H1 (cell line): ENCODE data around the gene SNX30. TPM values are rescaled to one million over a fixed set of nuclear protein-coding genes. Genes with fewer than 3 reads are reported as not detected.

Source experiments
- CTCF ChIA-PET: fragments of 300-600 bp; sonication (Branson Sonifier 250); formaldehyde crosslinking; loops from one replicate; lab custom pipeline; 2021; ENCODE audit not compliant: partially characterized antibody; lab: Charles Lee
- POLR2A ChIA-PET: fragments of 300-600 bp; sonication (Branson Sonifier 250); formaldehyde crosslinking; loops from one replicate; lab custom pipeline; 2021; ENCODE audit warnings: inconsistent platforms; ENCODE audit not compliant: partially characterized antibody; lab: Charles Lee
- DNase-seq, 2 experiments: peaks; one replicate each; pipeline versions ENCODE4 v3.0.0 to v3.0.0-alpha.2; 2010 to 2022; ENCODE audit warnings: low spot score in 2 of 2, low read depth in 1 of 2, mixed read lengths in 1 of 2
- FAIRE-seq: peaks from 2 replicates; lab custom pipeline; 2011; peaks lifted over from hg19 to GRCh38; lab: Jason Lieb, UNC
- H2AFZ ChIP-seq: 2 replicates; pipeline ENCODE4 v1.8.1; 2012; ENCODE audit warnings: low read length, inconsistent platforms
- H2AK5ac ChIP-seq: 2 replicates; pipeline ENCODE4 v1.6.1; 2013; ENCODE audit warnings: low read depth, low read length
- H2BK120ac ChIP-seq: replicated peaks from 2 replicates; pipeline ENCODE3; 2013; ENCODE audit warnings: low read depth, low read length, inconsistent platforms
- H2BK12ac ChIP-seq: 2 replicates; pipeline ENCODE4 v1.6.1; 2013; ENCODE audit warnings: low read depth, low read length
- H2BK15ac ChIP-seq: 2 replicates; pipeline ENCODE4 v1.6.1; 2013; ENCODE audit warnings: low read length
- H2BK20ac ChIP-seq: 2 replicates; pipeline ENCODE4 v1.6.1; 2013; ENCODE audit warnings: low read length
- H2BK5ac ChIP-seq: 2 replicates; pipeline ENCODE4 v1.6.1; 2013; ENCODE audit warnings: low read depth, low read length
- H3K14ac ChIP-seq: 2 replicates; pipeline ENCODE4 v1.6.1; 2013; ENCODE audit warnings: inconsistent platforms; ENCODE audit not compliant: insufficient read length
- H3K18ac ChIP-seq: 2 replicates; pipeline ENCODE4 v1.6.1; 2013; ENCODE audit warnings: low read length; ENCODE audit errors: extremely low read depth
- H3K23ac ChIP-seq: 2 replicates; pipeline ENCODE4 v1.6.1; 2013; ENCODE audit warnings: inconsistent platforms; ENCODE audit not compliant: insufficient read length
- H3K23me2 ChIP-seq: 2 replicates; pipeline ENCODE4 v1.6.1; 2013; ENCODE audit warnings: low read depth, low read length
- H3K27ac ChIP-seq: 2 replicates; pipeline ENCODE4 v1.6.1; 2011; ENCODE audit warnings: low read depth, low read length, inconsistent platforms
- H3K27me3 ChIP-seq, 4 experiments: replicated peaks in 1 of 4; 1 replicate in 1 of 4; 2 replicates in 3 of 4; pipeline versions ENCODE4 v1.6.1 to v1.8.1; 2011 to 2013; ENCODE audit warnings: low read length in 3 of 4, mild to moderate bottlenecking in 3 of 4, inconsistent platforms in 2 of 4, mixed read lengths in 2 of 4, moderate library complexity in 1 of 4; ENCODE audit not compliant: control insufficient read depth in 3 of 4, insufficient read depth in 3 of 4; ENCODE audit errors: extremely low read depth in 1 of 4
- H3K36me3 ChIP-seq, 4 experiments: 2 replicates each; pipeline versions ENCODE4 v1.6.1 to v1.8.1; 2011 to 2013; ENCODE audit warnings: mild to moderate bottlenecking in 4 of 4, low read length in 3 of 4, moderate library complexity in 2 of 4, control low read depth in 1 of 4, inconsistent platforms in 1 of 4; ENCODE audit not compliant: insufficient read depth in 4 of 4, control insufficient read depth in 2 of 4
- H3K4ac ChIP-seq: replicated peaks from 2 replicates; pipeline ENCODE3; 2013; ENCODE audit warnings: low read length, low read depth, mixed read lengths, inconsistent platforms; ENCODE audit not compliant: insufficient read length
- H3K4me1 ChIP-seq, 4 experiments: replicated peaks in 1 of 4; 1 replicate in 1 of 4; 2 replicates in 3 of 4; pipeline versions ENCODE4 v1.6.1 to v1.8.1; 2011 to 2013; ENCODE audit warnings: low read length in 3 of 4, inconsistent platforms in 2 of 4, mixed read lengths in 1 of 4; ENCODE audit not compliant: insufficient read depth in 4 of 4, control insufficient read depth in 3 of 4
- H3K4me2 ChIP-seq, 2 experiments: 2 replicates each; pipeline versions ENCODE4 v1.6.1 to v1.8.1; 2011 to 2013; ENCODE audit warnings: low read depth in 2 of 2, low read length in 2 of 2, control low read depth in 1 of 2, inconsistent platforms in 1 of 2, mild to moderate bottlenecking in 1 of 2; ENCODE audit not compliant: insufficient read depth in 1 of 2
- H3K4me3 ChIP-seq, 4 experiments: fragments of 200-600, 300-600 bp in 1 of 4; sonication (generic), shearing (Covaris generic), sonication (Bioruptor Twin) in 1 of 4; 2 replicates each; pipeline versions ENCODE4 v1.5.1 to v1.8.1; 2011 to 2016; ENCODE audit warnings: low read length in 4 of 4, low read depth in 3 of 4, control low read depth in 2 of 4, inconsistent platforms in 2 of 4, mild to moderate bottlenecking in 2 of 4, mixed read lengths in 1 of 4, moderate library complexity in 1 of 4; ENCODE audit not compliant: insufficient read depth in 2 of 4; ENCODE audit errors: extremely low read depth in 1 of 4
- H3K56ac ChIP-seq: replicated peaks from 2 replicates; pipeline ENCODE3; 2013; ENCODE audit warnings: low read depth, mild to moderate bottlenecking, mixed read lengths, low read length, inconsistent platforms; ENCODE audit not compliant: insufficient read length
- H3K79me1 ChIP-seq: 2 replicates; pipeline ENCODE4 v1.6.1; 2013; ENCODE audit warnings: low read depth, low read length, control low read depth
- H3K79me2 ChIP-seq, 2 experiments: 2 replicates each; pipeline versions ENCODE4 v1.6.1 to v1.8.1; 2012 to 2013; ENCODE audit warnings: low read length in 2 of 2, mild to moderate bottlenecking in 2 of 2, inconsistent platforms in 1 of 2; ENCODE audit not compliant: insufficient read depth in 2 of 2, control insufficient read depth in 1 of 2
- H3K9ac ChIP-seq, 4 experiments: replicated peaks in 1 of 4; 1 replicate in 1 of 4; 2 replicates in 3 of 4; pipeline versions ENCODE4 v1.6.1 to v1.8.1; 2011 to 2013; ENCODE audit warnings: low read depth in 3 of 4, low read length in 3 of 4, control low read depth in 2 of 4, mild to moderate bottlenecking in 2 of 4, moderate library complexity in 2 of 4, inconsistent platforms in 1 of 4; ENCODE audit errors: extremely low read depth in 1 of 4
- H3K9me3 ChIP-seq, 2 experiments: 2 replicates each; pipeline versions ENCODE4 v1.6.1 to v1.8.1; 2012 to 2013; ENCODE audit warnings: mild to moderate bottlenecking in 2 of 2, moderate library complexity in 2 of 2, control low read depth in 1 of 2, inconsistent platforms in 1 of 2, low read depth in 1 of 2, low read length in 1 of 2, mixed read lengths in 1 of 2; ENCODE audit not compliant: insufficient read depth in 2 of 2
- H4K20me1 ChIP-seq, 2 experiments: replicated peaks in 1 of 2; 2 replicates each; pipeline versions ENCODE3 to v1.8.1; 2011 to 2013; ENCODE audit warnings: inconsistent platforms in 2 of 2, low read length in 2 of 2, mild to moderate bottlenecking in 1 of 2; ENCODE audit not compliant: insufficient read depth in 2 of 2, control insufficient read depth in 1 of 2
- H4K5ac ChIP-seq: 2 replicates; pipeline ENCODE4 v1.6.1; 2013; ENCODE audit warnings: low read length, low read depth, mixed read lengths, inconsistent platforms; ENCODE audit not compliant: insufficient read length
- H4K8ac ChIP-seq: 2 replicates; pipeline ENCODE4 v1.8.0; 2013; ENCODE audit warnings: mild to moderate bottlenecking, moderate library complexity, low read length, inconsistent platforms; ENCODE audit not compliant: insufficient read depth; ENCODE audit errors: extremely low read depth
- H4K91ac ChIP-seq: replicated peaks from 2 replicates; pipeline ENCODE3; 2013; ENCODE audit warnings: low read length, mixed read lengths, inconsistent platforms; ENCODE audit not compliant: insufficient read length
- CEBPB ChIP-seq: IDR thresholded peaks from 2 replicates; pipeline ENCODE4 v1.6.1; 2012; ENCODE audit warnings: low read depth, low read length
- CHD1 ChIP-seq: IDR thresholded peaks from 2 replicates; pipeline ENCODE4 v1.6.1; 2012; ENCODE audit warnings: low read depth, low read length, improper control_type of control experiment
- KDM5A ChIP-seq: fragments of 200-600 bp; IDR thresholded peaks from 2 replicates; pipeline ENCODE4 v1.7.1; 2012; ENCODE audit warnings: mild to moderate bottlenecking, low read length, inconsistent platforms, mixed read lengths
- SIX5 ChIP-seq: IDR thresholded peaks from 2 replicates; pipeline ENCODE4 v1.6.1; 2011; ENCODE audit warnings: mild to moderate bottlenecking, low read depth, low read length
- WGBS, 2 experiments: shearing (Covaris generic) in 1 of 2; methylation state at CpG; one replicate each; pipeline versions ENCODE4 v1.1.6 to v1.1.7; 2013 to 2015; ENCODE audit warnings: low lambda C conversion rate in 2 of 2, mixed read lengths in 2 of 2, inconsistent platforms in 1 of 2, low coverage in 1 of 2, missing lambda C conversion rate in 1 of 2; ENCODE audit not compliant: insufficient replicate concordance in 2 of 2, insufficient coverage in 1 of 2, insufficient read length in 1 of 2; ENCODE audit errors: extremely low coverage in 1 of 2, missing lambda C conversion rate in 1 of 2; 5-methylcytosine and 5-hydroxymethylcytosine counted together
- polyA plus RNA-seq, 7 experiments: library from polyadenylated mRNA; depleted of rRNA in 3 of 7; stranded (reverse) in 5 of 7; unstranded in 2 of 7; fragments of >200 nt in 5 of 7; fragments of 200-250 nt in 2 of 7; gene quantifications; 1 replicate in 5 of 7; 2 replicates in 1 of 7; 4 replicates in 1 of 7; pipeline versions ENCODE4 v1.2.1 to v1.2.3, GENCODE V29; 2011 to 2013; ENCODE audit warnings: missing spikeins in 2 of 7, mixed read lengths in 2 of 7
- total RNA-seq: library from RNA; stranded (reverse); fragmentation: NEBNext Ultra II Directional; extraction: Animal tissue kit (Norgen Biotek cat#: 25700); gene quantifications from 2 replicates; pipeline ENCODE4 v1.2.1, GENCODE V29; 2021

Gene SNX30
- total and polyA plus RNA-seq, 2 of the 8 experiments (the other 6 are each of a cell fraction or from before 2014, with no cell fraction given) = 4.0 to 12.2 TPM

DNA sequence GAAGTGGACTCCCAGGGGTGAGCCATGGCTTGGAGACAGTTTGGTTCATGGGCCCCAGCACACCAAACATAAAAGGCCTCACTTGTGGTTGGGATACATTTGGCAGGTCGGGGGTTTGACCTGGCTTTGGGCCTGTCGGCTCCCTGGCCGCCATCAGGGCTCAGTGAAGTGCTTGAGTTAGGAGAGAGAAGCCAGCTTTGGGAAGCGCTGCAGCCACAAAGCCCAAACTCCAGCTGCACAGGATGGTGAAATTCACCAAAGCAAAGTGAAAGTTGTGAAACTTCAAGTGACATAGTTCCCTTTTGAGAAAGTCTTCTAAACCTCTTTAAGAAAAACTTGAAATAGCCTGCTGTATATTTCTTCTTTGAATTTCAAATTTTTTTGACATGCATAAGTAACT, 112.7 kb downstream of the SNX30 start:
- no peak overlapping the region for H3K4me3 ChIP-seq
- H4K20me1 ChIP-seq = no peaks in the 10 kb centered on the region
- no peak overlapping the region for H4K5ac ChIP-seq
- H3K27me3 ChIP-seq = no peaks in the 10 kb centered on the region
- H2AK5ac ChIP-seq = no peak overlapping the region
- no peak overlapping the region for H2BK120ac ChIP-seq
- no peak overlapping the region for H2BK15ac ChIP-seq
- H3K79me1 ChIP-seq = peaks cover 2% of the 10 kb centered on the region; the same call in 1 of the 2 replicates
- H3K18ac ChIP-seq = no peak overlapping the region
- no peak overlapping the region for H3K4me2 ChIP-seq
- H3K23me2 ChIP-seq = peaks cover 8% of the 10 kb centered on the region; the same call in 1 of the 2 replicates
- H2BK5ac ChIP-seq = no peak overlapping the region
- no peak overlapping the region for H3K14ac ChIP-seq
- H3K56ac ChIP-seq = no peak overlapping the region
- H2BK20ac ChIP-seq = no peak overlapping the region
- FAIRE-seq (no peak), DNase-seq (no peak)
- no peaks in the 10 kb centered on the region for H3K79me2 ChIP-seq
- ChIA-PET CTCF (interaction anchor here (0.8 to 2.4 kb wide), 6 partner anchors 8 to 55 kb away, joined by 3 to 12 read pairs (median 4); no protein-coding TSS in a partner anchor), POLR2A (no interaction called here)
- H2BK12ac ChIP-seq = no peak overlapping the region
- WGBS, 2 experiments = 44% methylated on average over 4 of the region's 4 CpGs; no CpG with 5 or more reads in 1 of the 2 experiments
- no peaks in the 10 kb centered on the region for H3K9me3 ChIP-seq
- no peak overlapping the region for H2AFZ ChIP-seq
- no peak overlapping the region; a peak in 1 of 7 replicates for H3K9ac ChIP-seq
- no peak overlapping the region for H3K23ac ChIP-seq
- no peak overlapping the region for H3K27ac ChIP-seq
- no peak overlapping the region for H3K4ac ChIP-seq
- no peaks in the 10 kb centered on the region for H3K4me1 ChIP-seq
- H4K91ac ChIP-seq = no peak overlapping the region
- H4K8ac ChIP-seq = no peak overlapping the region
- 0 out of 8 replicates have a peak, but pooled peaks cover 0 to 2% (median 0%) of the 10 kb centered on the region in 4 experiments for H3K36me3 ChIP-seq
- TF ChIP-seq CHD1 (no peak), SIX5 (no peak), KDM5A (no peak), CEBPB (no peak)
